ENCODE measurements around the gene TTC19. TPM values are rescaled to one million over a fixed set of nuclear protein-coding genes. Genes with fewer than 3 reads are reported as not detected.

The TTC19 gene
- total RNA-seq, result 27.0 and 33.5 TPM in 2 replicates

DNA sequence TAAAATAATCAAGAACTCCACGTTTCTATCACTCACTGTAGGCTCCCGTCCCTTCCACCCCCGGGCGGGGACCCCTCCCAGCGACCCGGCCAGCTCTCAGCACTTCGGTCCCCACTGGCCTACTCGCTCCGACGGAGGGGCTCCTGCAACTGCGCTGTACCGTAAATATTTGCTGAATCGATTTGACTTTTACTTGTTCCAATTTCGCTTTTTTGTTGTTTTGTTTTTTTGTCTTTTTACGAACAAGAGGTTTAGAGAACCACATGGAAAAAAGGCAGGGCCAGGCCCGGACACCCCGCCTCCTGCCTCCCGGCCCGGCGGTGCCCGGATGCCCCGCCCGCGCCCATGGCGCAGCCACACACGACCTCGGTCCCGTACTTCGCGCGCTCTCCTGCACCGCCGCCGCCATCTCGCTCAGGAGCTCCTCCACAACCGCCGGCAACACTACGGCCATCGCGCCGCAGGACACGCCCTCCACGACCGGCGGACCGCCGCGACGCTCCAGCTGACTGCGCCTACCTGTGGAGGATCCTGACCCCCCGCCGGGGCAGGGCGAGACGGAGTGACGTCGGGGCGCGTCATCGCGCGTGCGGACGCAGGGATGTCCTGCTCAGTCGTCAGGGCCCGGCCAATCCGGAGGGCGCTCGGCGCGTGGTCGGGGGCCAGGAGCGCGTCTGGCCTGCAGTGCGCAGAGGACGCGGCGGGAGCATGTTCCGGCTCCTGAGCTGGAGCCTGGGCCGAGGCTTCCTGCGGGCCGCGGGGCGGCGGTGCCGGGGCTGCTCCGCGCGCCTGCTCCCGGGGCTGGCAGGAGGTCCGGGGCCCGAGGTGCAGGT, at the start of gene TTC19, which contains the start of gene ZSWIM7:
Gene TTC19, plus strand, starts transcription at position 684 of the 833 bp plus-strand sequence. Its CDS starts 25 bp downstream, at position 709.
Gene ZSWIM7, minus strand, starts transcription at position 564 of the 833 bp plus-strand sequence. Its CDS starts 110 bp downstream, at position 454.

Other genes with a start within 250 kb of the TTC19 start
- 14.9 and 21.6 TPM in 2 replicates for gene ADORA2B, start 54.7 kb upstream of the TTC19 start, total RNA-seq
- 11.9 and 20.2 TPM in 2 replicates for gene ZSWIM7, start 120 bp upstream of the TTC19 start, total RNA-seq
- gene NCOR1, start 215.7 kb downstream of the TTC19 start, total RNA-seq, result 73.0 and 104 TPM in 2 replicates
- 19.3 and 37.0 TPM in 2 replicates for gene PIGL, start 217.4 kb downstream of the TTC19 start, total RNA-seq